GM23248 (cell line): ENCODE measurements around the gene NR4A1. TPM values are rescaled to one million over a fixed set of nuclear protein-coding genes. Genes with fewer than 3 reads are reported as not detected.

Experiments used
- DNase-seq: peaks from one replicate; pipeline ENCODE4 v3.0.0-alpha.2; 2015
- H2AFZ ChIP-seq: fragments of 200-600 bp; sonication (generic); 2 replicates; pipeline ENCODE4 v1.6.1; 2016; ENCODE audit warnings: antibody characterized with exemption
- H3F3A ChIP-seq: fragments of 200-600 bp; sonication (generic); 2 replicates; pipeline ENCODE4 v1.6.1; 2016; ENCODE audit warnings: mild to moderate bottlenecking, antibody characterized with exemption, mixed run types; ENCODE audit not compliant: insufficient read depth
- H3K27ac ChIP-seq: fragments of 200-600 bp; sonication (generic); 2 replicates; pipeline ENCODE4 v1.5.1; 2016; ENCODE audit warnings: mild to moderate bottlenecking
- H3K27me3 ChIP-seq: fragments of 200-600 bp; sonication (generic); replicated peaks from 2 replicates; pipeline ENCODE4 v1.6.1; 2016; ENCODE audit warnings: mild to moderate bottlenecking; ENCODE audit not compliant: insufficient read depth
- H3K36me3 ChIP-seq: fragments of 200-600 bp; sonication (generic); 2 replicates; pipeline ENCODE4 v1.6.1; 2016; ENCODE audit warnings: low read depth, mild to moderate bottlenecking
- H3K4me1 ChIP-seq: fragments of 200-600 bp; sonication (generic); 2 replicates; pipeline ENCODE4 v1.6.1; 2016; ENCODE audit warnings: mild to moderate bottlenecking; ENCODE audit not compliant: insufficient read depth
- H3K4me2 ChIP-seq: fragments of 200-600 bp; sonication (generic); one replicate; pipeline ENCODE4 v1.6.1; 2016; ENCODE audit warnings: mild to moderate bottlenecking; ENCODE audit not compliant: unreplicated experiment
- H3K4me3 ChIP-seq: fragments of 200-600 bp; sonication (generic); 2 replicates; pipeline ENCODE4 v1.5.1; 2016; ENCODE audit warnings: mild to moderate bottlenecking
- H3K79me2 ChIP-seq: fragments of 200-600 bp; sonication (generic); 2 replicates; pipeline ENCODE4 v1.6.1; 2016; ENCODE audit warnings: mild to moderate bottlenecking; ENCODE audit not compliant: insufficient read depth
- H3K9ac ChIP-seq: fragments of 200-600 bp; sonication (generic); 2 replicates; pipeline ENCODE4 v1.6.1; 2016; ENCODE audit warnings: mild to moderate bottlenecking
- H3K9me2 ChIP-seq: fragments of 200-600 bp; sonication (generic); 2 replicates; pipeline ENCODE4 v1.6.1; 2016; ENCODE audit warnings: mixed run types, mild to moderate bottlenecking, moderate library complexity; ENCODE audit not compliant: insufficient read depth
- H3K9me3 ChIP-seq: fragments of 200-600 bp; sonication (generic); one replicate; pipeline ENCODE4 v1.6.1; 2017; ENCODE audit warnings: low read depth
- H4K20me1 ChIP-seq: fragments of 200-600 bp; sonication (generic); 2 replicates; pipeline ENCODE4 v1.6.0; 2016; ENCODE audit not compliant: insufficient read depth
- EZH2 ChIP-seq: fragments of 200-600 bp; sonication (generic); IDR thresholded peaks from 2 replicates; pipeline ENCODE4 v1.6.1; 2018; ENCODE audit warnings: antibody characterized with exemption, mild to moderate bottlenecking; ENCODE audit not compliant: insufficient read depth, poor library complexity, severe bottlenecking
- EZH2phosphoT487 ChIP-seq: fragments of 200-600 bp; sonication (generic); IDR thresholded peaks from 2 replicates; pipeline ENCODE4 v1.6.1; 2018; ENCODE audit warnings: antibody characterized with exemption, moderate library complexity, mild to moderate bottlenecking, low read depth; ENCODE audit not compliant: insufficient read depth
- WGBS, 2 experiments: methylation state at CpG; one replicate each; pipeline ENCODE4 v1.1.6; 2015 to 2017; ENCODE audit warnings: low lambda C conversion rate in 2 of 2, low coverage in 1 of 2; ENCODE audit errors: missing lambda C conversion rate in 2 of 2; 5-methylcytosine and 5-hydroxymethylcytosine counted together
- in situ Hi-C: fragments of 300-500 bp; cut with MboI; formaldehyde crosslinking; loops from 2 replicates; pipeline ENCODE4 v1.15.0; 2020
- polyA plus RNA-seq: library from polyadenylated mRNA; unstranded; fragments of >200 nt; fragmentation: Nextera tagmentation; extraction: Ambion mirVana; gene quantifications from 2 replicates; pipeline ENCODE4 v1.2.1, GENCODE V29; 2016
- total RNA-seq: library from RNA; depleted of rRNA; stranded (reverse); fragments of >200 nt; shearing (Covaris generic); gene quantifications from 2 replicates; pipeline ENCODE4 v1.2.3, GENCODE V29; 2014

NR4A1 gene
- total and polyA plus RNA-seq, 2 experiments from 2014 or later, result 11.1 to 13.1 TPM

GRCh38 chr12:52055731-52056711 is 4.8 kb downstream of the NR4A1 start:
- Histone ChIP-seq H3K27ac (peak overlapping the region; percentile 9; the same call in 1 of the 2 replicates), H3F3A (peaks cover 50% of the 10 kb centered on the region), H3K4me2 (no peak overlapping the region), H4K20me1 (no peaks in the 10 kb centered on the region), H3K79me2 (peaks cover 26% of the 10 kb centered on the region), H3K27me3 (no peaks in the 10 kb centered on the region), H3K9ac (peak overlapping the region; percentile 50; the same call in 1 of the 2 replicates), H3K9me2 (no peaks in the 10 kb centered on the region), H3K9me3 (no peaks in the 10 kb centered on the region), H3K4me3 (no peak overlapping the region), H3K36me3 (no peaks in the 10 kb centered on the region), H3K4me1 (peaks cover 16% of the 10 kb centered on the region; the same call in 1 of the 2 replicates), H2AFZ (no peak overlapping the region)
- no peak for TF ChIP-seq EZH2phosphoT487
- TF ChIP-seq EZH2, result no peak
- in situ Hi-C loops, result no loop called here
- WGBS, 2 experiments, result 85 to 87% methylated on average over 26 to 27 of the region's 27 CpGs
- no peak for DNase-seq

GRCh38 chr12:52056801-52057637 is 5.8 kb downstream of the NR4A1 start:
- no peaks in the 10 kb centered on the region for H3K36me3 ChIP-seq
- no peaks in the 10 kb centered on the region for H3K9me3 ChIP-seq
- no peak overlapping the region for H2AFZ ChIP-seq
- H4K20me1 ChIP-seq, result no peaks in the 10 kb centered on the region
- peaks cover 47% of the 10 kb centered on the region for H3F3A ChIP-seq
- peak overlapping the region; percentile 9; the same call in 1 of the 2 replicates for H3K27ac ChIP-seq
- no peak overlapping the region for H3K4me2 ChIP-seq
- 59 to 61% methylated on average over 23 of the region's 23 CpGs for WGBS, 2 experiments
- H3K9ac ChIP-seq, result peak overlapping the region; percentile 50
- no peak overlapping the region for H3K4me3 ChIP-seq
- peak; percentile 83 for DNase-seq
- H3K79me2 ChIP-seq, result peaks cover 19% of the 10 kb centered on the region
- in situ Hi-C loops, result no loop called here
- no peaks in the 10 kb centered on the region for H3K27me3 ChIP-seq
- H3K9me2 ChIP-seq, result no peaks in the 10 kb centered on the region
- no peak for TF ChIP-seq EZH2phosphoT487
- no peak for TF ChIP-seq EZH2
- H3K4me1 ChIP-seq, result peaks cover 11% of the 10 kb centered on the region; the same call in 1 of the 2 replicates

DNA sequence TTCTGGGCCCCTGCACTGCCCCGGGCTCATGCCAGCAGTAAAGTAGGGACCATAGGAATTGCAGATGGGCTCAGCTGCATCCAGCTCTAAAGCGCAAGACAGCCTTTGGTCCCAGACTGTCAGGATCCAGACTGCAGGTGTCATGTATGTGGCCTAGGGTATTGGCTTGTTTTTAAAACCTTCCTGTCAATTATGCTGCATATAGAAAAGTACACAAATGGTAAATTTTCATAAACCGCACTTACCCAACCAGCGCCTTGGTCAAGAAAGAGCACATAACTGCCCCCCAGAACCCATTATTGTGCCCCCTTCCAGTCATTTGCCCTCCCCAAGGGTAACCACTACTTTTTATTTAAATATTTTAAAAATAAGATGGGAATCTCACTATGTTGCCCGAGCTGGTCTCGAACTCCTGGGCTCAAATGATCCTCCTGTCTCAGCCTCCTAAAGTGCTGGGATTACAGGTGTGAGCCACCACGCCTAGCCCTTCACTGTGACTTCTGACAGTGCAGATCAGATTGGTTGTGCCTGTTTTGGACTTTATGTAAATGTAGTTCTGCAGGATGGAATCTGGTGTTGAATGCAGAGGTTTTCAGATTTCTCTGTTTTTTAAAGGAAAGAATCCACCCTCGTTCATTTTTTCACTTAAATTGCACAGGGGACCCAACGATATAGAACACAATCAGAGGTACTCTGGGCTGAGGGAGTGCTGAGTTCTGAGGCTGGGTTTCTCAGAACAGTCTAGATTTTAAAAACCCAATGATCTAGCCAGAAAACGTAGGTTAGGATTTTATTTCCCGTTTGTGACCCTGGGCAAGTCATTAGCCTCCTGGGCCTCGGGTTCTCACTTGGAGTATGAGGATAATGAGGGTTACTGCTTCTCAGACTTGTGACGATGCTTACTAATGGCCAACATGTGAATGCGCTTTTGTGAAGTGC is 6.7 kb downstream of the NR4A1 start:
- Histone ChIP-seq H3K9me3 (no peaks in the 10 kb centered on the region), H3K4me2 (no peak overlapping the region), H3K4me3 (no peak overlapping the region), H3K36me3 (no peaks in the 10 kb centered on the region), H3K9me2 (no peaks in the 10 kb centered on the region), H3K4me1 (peaks cover 4% of the 10 kb centered on the region; the same call in 1 of the 2 replicates), H4K20me1 (no peaks in the 10 kb centered on the region), H3F3A (peaks cover 39% of the 10 kb centered on the region), H2AFZ (no peak overlapping the region), H3K9ac (peak overlapping the region; percentile 50; the same call in 1 of the 2 replicates), H3K27me3 (no peaks in the 10 kb centered on the region), H3K27ac (no peak overlapping the region), H3K79me2 (peaks cover 10% of the 10 kb centered on the region; the same call in 1 of the 2 replicates)
- 87 to 91% methylated on average over 14 of the region's 14 CpGs for WGBS, 2 experiments
- no peak for DNase-seq
- in situ Hi-C loops, result no loop called here
- TF ChIP-seq EZH2, result no peak
- TF ChIP-seq EZH2phosphoT487, result no peak
